ENCODE data around the gene OGDHL. TPM values are rescaled to one million over a fixed set of nuclear protein-coding genes. Genes with fewer than 3 reads are reported as not detected.

OGDHL gene
- total RNA-seq, 1 experiment from 2014 or later, result 22.6 TPM

- Histone ChIP-seq H3K79me2 (ENCODE audit: insufficient read depth, low read length) (no peaks in the 10 kb centered on the region), H2BK12ac (ENCODE audit: insufficient read length, low read depth, low read length) (no peak overlapping the region), H3K23me2 (ENCODE audit: insufficient read length, low read depth, low read length, poor library complexity, severe bottlenecking) (peaks cover 5% of the 10 kb centered on the region), H4K8ac (replicated peaks; ENCODE audit: insufficient read length, low read depth, low read length) (no peak overlapping the region), H3K27me3 (ENCODE audit: insufficient read depth, low read length) (no peaks in the 10 kb centered on the region), H2BK5ac (ENCODE audit: insufficient read length, low read length) (no peak overlapping the region), H3K56ac (ENCODE audit: insufficient read length, low read depth, low read length) (no peak overlapping the region), H3K4me2 (ENCODE audit: insufficient read depth, insufficient read length, low read length) (no peak overlapping the region), H2BK15ac (ENCODE audit: low read depth, low read length) (no peak overlapping the region), H4K5ac (ENCODE audit: insufficient read length, low read depth, low read length) (no peak overlapping the region), H4K20me1 (ENCODE audit: control insufficient read depth, insufficient read depth, insufficient read length) (no peaks in the 10 kb centered on the region), H3K23ac (ENCODE audit: insufficient read length, low read depth, low read length) (no peak overlapping the region), H3K9ac (ENCODE audit: extremely low read depth, insufficient read length, low read length) (no peak overlapping the region), H3K14ac (ENCODE audit: insufficient read depth, low read length) (no peak overlapping the region), H2BK120ac (ENCODE audit: low read depth, low read length, poor library complexity, severe bottlenecking) (no peak overlapping the region), H4K91ac (ENCODE audit: insufficient read length, low read depth, low read length) (no peak overlapping the region), H3K18ac (ENCODE audit: insufficient read length, low read depth, low read length) (no peak overlapping the region), H3K79me1 (ENCODE audit: insufficient read depth, low read depth, low read length, poor library complexity, severe bottlenecking) (no peaks in the 10 kb centered on the region), H2AK5ac (ENCODE audit: insufficient read length, low read length) (no peak overlapping the region), H3K27ac (ENCODE audit: insufficient read length, low read depth, low read length) (no peak overlapping the region), H3K4ac (ENCODE audit: low read depth, low read length) (no peak overlapping the region), H3K9me3 (ENCODE audit: control insufficient read depth, low read depth, low read length) (no peaks in the 10 kb centered on the region), H2AFZ (ENCODE audit: low read length) (no peak overlapping the region), H3T11ph (ENCODE audit: low read length) (no peak overlapping the region), H3K4me1 (ENCODE audit: insufficient read depth, low read length) (no peaks in the 10 kb centered on the region), H2BK20ac (ENCODE audit: low read depth, low read length, poor library complexity, severe bottlenecking) (no peak overlapping the region)
- Mint-ChIP-seq H3K4me3 (no peak overlapping the region), H3K9me3 (peaks cover 0 to 3% of the 10 kb centered on the region in 2 experiments; a peak in 2 of 5 replicates), H3K4me1 (peaks cover 9 to 10% of the 10 kb centered on the region in 2 experiments), H3K36me3 (ENCODE audit: insufficient read depth in 1 of 3, low read depth in 3 of 3) (no peaks in the 10 kb centered on the region), H3K27ac (no peak overlapping the region), H3K27me3 (ENCODE audit: low read depth) (peaks cover 20% of the 10 kb centered on the region)
- no peak for TF ChIP-seq CTCF (conservative IDR thresholded peaks at IDR 0.05)
- DNase-seq, result no peak
- no CpG with 5 or more reads among the region's 2 CpGs for WGBS (ENCODE audit: extremely low coverage, insufficient read length, low lambda C conversion rate)
Observed at GRCh38 chr10:49766484-49766883, 4.4 kb upstream of the OGDHL start.

Data from H9 (cell line).